ENCODE results near the gene EDEM2.

DNA sequence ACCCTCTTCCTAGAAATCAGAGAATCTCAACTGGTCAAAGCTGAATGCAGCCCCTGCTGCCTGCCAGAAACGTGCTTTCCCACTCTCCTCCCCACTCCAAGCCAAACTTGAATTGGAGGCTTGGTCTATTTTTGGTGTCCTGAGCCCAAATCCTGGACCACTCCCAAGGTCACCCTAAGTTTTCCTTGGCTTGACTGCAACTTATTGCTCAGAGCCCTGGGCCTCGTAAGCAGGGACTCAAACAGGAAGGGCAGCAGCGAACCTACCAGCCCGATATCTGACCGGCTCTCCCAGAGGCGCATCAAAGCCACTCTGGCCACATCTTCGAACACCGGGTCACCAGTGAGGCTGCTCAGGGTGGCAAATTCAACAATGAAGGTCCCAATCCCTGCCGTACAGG is 12.7 kb downstream of the EDEM2 start:
- no peak for TF ChIP-seq POLR2A (IDR thresholded peaks at IDR 0.05; ENCODE audit: borderline replicate concordance, extremely low read depth, insufficient read depth, insufficient read length)
- TF ChIP-seq, protein P1, sequence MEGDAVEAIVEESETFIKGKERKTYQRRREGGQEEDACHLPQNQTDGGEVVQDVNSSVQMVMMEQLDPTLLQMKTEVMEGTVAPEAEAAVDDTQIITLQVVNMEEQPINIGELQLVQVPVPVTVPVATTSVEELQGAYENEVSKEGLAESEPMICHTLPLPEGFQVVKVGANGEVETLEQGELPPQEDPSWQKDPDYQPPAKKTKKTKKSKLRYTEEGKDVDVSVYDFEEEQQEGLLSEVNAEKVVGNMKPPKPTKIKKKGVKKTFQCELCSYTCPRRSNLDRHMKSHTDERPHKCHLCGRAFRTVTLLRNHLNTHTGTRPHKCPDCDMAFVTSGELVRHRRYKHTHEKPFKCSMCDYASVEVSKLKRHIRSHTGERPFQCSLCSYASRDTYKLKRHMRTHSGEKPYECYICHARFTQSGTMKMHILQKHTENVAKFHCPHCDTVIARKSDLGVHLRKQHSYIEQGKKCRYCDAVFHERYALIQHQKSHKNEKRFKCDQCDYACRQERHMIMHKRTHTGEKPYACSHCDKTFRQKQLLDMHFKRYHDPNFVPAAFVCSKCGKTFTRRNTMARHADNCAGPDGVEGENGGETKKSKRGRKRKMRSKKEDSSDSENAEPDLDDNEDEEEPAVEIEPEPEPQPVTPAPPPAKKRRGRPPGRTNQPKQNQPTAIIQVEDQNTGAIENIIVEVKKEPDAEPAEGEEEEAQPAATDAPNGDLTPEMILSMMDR (IDR thresholded peaks at IDR 0.05 in 2 of 3, conservative IDR thresholded peaks at IDR 0.05 in 1 of 3; ENCODE audit: borderline replicate concordance in 1 of 3, insufficient read depth in 1 of 3, low read depth in 2 of 3, low read length in 2 of 3), result no peak
- no peak for TF ChIP-seq TCF7L2 (IDR thresholded peaks at IDR 0.05; ENCODE audit: borderline replicate concordance, extremely low read depth, insufficient read depth, insufficient read length)
- TF ChIP-seq, protein P2, sequence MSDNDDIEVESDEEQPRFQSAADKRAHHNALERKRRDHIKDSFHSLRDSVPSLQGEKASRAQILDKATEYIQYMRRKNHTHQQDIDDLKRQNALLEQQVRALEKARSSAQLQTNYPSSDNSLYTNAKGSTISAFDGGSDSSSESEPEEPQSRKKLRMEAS (IDR thresholded peaks at IDR 0.05), result no peak
- no peak for TF ChIP-seq EZH2 (IDR thresholded peaks at IDR 0.05)
- TF ChIP-seq POLR2AphosphoS5 (IDR thresholded peaks at IDR 0.05; ENCODE audit: low read depth, low read length), result no peak
- TF ChIP-seq YY1 (IDR thresholded peaks at IDR 0.05; ENCODE audit: extremely low read depth, insufficient replicate concordance, low read depth, low read length), result no peak
- no peak for TF ChIP-seq JUND (IDR thresholded peaks at IDR 0.05)
- no peak for TF ChIP-seq SRF (IDR thresholded peaks at IDR 0.05; ENCODE audit: low read depth)
- TF ChIP-seq RAD21 (IDR thresholded peaks at IDR 0.05; ENCODE audit: low read depth), result no peak
- TF ChIP-seq, protein P3, sequence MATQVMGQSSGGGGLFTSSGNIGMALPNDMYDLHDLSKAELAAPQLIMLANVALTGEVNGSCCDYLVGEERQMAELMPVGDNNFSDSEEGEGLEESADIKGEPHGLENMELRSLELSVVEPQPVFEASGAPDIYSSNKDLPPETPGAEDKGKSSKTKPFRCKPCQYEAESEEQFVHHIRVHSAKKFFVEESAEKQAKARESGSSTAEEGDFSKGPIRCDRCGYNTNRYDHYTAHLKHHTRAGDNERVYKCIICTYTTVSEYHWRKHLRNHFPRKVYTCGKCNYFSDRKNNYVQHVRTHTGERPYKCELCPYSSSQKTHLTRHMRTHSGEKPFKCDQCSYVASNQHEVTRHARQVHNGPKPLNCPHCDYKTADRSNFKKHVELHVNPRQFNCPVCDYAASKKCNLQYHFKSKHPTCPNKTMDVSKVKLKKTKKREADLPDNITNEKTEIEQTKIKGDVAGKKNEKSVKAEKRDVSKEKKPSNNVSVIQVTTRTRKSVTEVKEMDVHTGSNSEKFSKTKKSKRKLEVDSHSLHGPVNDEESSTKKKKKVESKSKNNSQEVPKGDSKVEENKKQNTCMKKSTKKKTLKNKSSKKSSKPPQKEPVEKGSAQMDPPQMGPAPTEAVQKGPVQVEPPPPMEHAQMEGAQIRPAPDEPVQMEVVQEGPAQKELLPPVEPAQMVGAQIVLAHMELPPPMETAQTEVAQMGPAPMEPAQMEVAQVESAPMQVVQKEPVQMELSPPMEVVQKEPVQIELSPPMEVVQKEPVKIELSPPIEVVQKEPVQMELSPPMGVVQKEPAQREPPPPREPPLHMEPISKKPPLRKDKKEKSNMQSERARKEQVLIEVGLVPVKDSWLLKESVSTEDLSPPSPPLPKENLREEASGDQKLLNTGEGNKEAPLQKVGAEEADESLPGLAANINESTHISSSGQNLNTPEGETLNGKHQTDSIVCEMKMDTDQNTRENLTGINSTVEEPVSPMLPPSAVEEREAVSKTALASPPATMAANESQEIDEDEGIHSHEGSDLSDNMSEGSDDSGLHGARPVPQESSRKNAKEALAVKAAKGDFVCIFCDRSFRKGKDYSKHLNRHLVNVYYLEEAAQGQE (IDR thresholded peaks at IDR 0.05; ENCODE audit: low read depth), result no peak

Measured in HCT116 (cell line).